SKM-1 (cell line): ENCODE data around the gene LPP.

Source experiments
- DNase-seq: peaks from one replicate; lab custom pipeline; 2025; ENCODE audit not compliant: unreplicated experiment; lab: John Stamatoyannopoulos, UW

Gene LPP

DNA sequence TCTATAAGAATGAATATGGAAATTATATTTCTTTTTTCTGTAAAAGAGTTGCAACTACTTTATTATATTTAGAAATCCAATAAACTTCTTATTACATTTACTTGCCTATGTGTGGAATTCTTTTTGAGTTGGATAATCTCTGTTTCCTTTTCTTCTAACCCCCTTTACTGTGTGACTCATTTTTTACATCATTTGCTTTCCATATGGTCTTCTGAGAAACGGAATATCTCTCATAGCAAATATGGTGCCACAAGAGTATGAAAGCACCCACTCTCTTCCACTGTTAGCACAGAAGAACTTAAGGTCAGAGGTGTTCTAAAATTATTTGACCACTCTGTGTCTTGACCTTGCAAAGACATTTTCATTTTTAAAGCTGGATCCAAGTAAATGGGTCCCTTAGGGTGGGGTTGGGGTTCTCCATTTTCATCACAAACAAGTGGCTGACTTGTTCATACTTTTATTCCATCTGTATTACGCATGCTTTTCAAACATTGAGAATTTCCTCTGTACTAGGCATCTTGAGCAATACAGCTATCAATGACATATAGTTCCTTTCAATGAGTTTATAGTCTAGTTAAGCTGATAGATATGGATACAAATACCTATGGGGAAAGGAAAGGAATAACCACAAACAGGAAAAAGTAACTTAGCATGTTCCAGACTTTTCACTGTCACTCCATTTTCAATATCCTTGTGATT lies 736.8 kb downstream of the LPP start:
- no peak for DNase-seq

- DNase-seq = no peak
These were observed 745.9 kb downstream of the LPP start for GRCh38 chr3:188899881-188900280.

GRCh38 chr3:188900421-188900951 lies 746.5 kb downstream of the LPP start:
- DNase-seq = no peak

DNA sequence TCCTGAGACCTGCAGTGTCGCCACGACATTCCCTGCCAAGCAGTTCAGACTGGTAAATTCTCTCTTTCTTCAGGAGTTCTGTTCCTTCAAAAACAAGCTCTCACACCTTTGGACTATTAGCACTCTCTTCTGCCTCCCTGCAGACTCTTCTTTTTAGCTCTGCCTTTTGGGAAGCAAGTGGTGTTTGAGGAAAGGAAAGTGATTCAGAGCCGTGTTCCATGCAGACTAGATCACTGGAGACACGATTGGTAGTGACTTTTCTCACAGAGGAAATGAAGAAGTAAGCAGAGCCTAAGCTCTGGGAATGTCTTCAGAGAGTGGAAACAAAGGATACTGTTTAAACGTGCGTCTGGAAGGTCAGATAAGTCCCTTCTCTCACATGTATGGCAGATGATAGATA lies 747.2 kb downstream of the LPP start:
- DNase-seq = no peak

DNA sequence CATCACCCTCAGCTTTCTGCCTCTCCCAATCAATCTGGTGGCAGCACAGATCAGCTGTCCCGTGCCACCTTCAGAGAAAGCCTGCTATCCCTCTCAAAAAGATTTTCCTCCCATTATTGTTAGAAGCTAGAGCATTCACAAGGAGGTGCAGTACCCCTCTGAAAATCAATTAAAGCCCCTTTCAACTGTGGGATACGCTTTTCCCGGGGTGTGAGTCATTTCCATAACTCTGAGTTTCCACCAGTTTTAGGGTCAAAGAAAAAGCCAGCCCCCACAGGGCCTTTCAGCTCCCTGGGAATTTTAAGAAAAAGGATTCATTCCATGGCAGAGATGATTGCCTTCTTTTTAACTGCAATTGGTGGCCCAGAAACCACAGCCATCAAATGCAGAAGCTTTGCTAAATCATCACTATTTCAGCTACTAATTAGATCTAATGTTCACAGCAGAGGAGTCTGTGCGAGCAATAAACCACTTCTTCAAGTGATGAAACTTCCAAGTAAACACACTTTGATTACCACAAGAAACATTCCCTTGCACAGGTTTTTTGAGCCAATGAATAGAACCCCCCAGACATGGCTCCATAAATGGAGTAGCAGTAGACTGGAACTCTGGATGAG lies 747.8 kb downstream of the LPP start:
- DNase-seq = no peak

- no peak for DNase-seq
These were observed 750.7 kb downstream of the LPP start for GRCh38 chr3:188904670-188905069.

- DNase-seq = no peak
These were observed 751.6 kb downstream of the LPP start for GRCh38 chr3:188905547-188905946.

DNA sequence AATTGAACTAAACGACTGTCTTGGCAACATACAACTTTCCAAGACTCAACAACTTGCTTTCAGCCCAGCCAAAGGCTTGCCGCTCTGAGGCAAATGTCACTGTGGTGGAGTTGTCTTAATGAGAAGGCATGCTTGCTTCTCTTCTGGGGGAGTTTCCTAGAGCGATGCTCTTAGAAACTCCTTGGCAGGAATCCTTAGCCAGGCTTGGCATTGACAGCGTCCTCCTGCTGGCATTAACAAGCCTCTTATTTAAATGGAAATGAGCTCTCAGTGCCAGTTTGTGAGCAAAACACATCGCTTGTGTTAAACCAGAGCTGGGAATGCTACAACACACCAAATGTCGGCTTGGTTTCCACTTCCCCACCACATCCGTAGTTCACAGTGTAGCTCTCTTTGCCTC lies 752.3 kb downstream of the LPP start:
- DNase-seq = no peak

DNA sequence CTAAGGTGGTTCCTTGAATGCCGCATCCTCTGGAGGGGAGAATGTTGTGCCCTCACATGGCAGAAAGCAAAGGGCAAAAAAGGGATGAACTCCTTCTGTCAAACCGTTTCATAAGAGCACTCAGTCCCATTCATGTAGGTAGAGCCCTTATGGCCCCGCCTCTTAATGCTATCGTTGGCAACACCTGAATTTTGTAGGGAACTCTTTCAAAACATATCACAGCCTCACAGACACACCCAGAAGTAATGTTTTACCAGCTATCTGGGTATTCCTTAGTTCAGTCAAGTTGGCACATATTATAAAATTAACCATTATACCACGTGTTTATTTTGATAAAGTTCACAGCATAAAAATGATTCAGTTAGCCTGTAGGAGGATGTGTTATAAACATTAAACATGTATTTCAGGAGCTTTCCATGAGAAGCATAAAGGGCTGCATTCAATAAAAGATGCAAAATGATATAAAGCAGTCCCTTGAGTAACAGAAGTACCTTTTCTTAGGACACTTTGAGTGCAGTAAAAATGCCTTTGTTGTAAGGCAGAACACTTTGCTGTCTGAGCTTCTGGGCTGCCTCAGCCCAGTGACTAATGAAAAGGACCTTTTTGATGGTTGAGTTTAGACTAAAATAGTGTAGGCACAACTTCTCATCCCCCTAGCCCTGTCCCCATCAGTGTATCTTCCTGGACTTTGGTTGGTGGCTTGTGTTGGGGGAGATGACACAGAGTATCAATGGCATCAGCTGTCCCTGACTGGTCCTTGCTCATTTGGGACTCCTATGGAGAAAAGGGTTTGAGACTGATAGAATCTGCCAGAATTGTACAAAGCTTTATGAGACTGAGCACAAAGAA lies 754.3 kb downstream of the LPP start:
- no peak for DNase-seq

- no peak for DNase-seq
These were observed 757.3 kb downstream of the LPP start for GRCh38 chr3:188911026-188911850.

GRCh38 chr3:188913084-188913483 lies 759.1 kb downstream of the LPP start:
- DNase-seq = no peak

DNA sequence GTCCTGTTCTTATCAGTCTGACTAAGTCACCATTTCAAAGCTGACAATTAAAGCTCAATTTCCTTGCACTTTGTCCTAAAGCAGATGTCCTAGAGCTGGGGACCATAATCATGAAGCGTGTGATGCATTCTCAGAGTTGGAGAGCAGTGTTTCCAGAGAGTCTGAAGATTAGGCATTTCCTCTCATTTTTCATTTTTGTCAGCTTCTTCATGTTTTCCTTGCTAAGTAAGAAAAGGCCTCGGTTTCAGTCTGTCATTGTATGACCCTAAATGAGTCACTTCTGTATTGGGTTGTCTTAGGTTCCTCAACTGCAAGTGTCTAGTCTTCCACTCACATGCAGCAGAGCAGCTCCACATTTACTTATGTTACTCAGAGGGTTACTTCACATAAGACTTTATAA lies 760.6 kb downstream of the LPP start:
- DNase-seq = no peak

DNA sequence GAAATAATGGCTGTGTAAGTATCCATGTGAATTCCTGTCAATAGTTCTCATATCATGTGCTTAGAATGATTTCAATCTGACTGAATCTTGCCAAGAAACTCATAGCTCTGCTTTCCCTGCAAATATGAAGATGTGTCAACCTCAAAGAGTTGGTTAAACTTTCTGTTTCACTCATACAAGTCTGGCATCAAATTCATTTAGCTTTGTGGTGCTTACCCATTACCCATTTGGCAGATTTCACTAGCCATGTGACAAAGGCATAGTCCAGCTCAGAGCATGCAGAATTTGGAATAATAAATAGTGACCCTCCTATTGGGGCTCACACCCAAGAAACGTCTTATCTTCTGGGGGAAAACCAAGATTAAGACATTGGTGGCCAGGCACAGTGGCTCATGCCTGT lies 761.2 kb downstream of the LPP start:
- DNase-seq = no peak

DNA sequence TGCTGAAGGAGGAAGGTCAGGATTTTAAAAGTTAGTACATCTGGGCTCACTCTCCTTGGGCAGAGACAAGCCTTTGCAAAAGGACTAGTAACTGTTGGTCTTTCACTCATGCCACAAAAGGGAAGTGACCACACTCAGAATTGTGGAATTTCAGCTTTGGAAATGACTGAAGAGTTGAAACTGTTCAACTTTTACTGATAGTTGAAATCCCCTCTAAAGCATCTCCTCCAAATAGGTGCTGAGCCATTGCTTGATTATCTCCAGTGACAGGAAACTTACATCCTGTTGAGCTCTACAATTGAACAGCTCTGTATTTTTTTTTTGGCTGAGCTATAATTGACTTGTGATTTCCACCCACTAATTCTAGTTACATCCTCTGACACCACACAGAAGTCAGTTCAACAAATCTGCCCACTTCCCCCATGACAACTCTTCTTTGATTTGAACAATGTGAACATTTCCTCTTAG lies 763.0 kb downstream of the LPP start:
- peak; percentile 47 for DNase-seq

DNA sequence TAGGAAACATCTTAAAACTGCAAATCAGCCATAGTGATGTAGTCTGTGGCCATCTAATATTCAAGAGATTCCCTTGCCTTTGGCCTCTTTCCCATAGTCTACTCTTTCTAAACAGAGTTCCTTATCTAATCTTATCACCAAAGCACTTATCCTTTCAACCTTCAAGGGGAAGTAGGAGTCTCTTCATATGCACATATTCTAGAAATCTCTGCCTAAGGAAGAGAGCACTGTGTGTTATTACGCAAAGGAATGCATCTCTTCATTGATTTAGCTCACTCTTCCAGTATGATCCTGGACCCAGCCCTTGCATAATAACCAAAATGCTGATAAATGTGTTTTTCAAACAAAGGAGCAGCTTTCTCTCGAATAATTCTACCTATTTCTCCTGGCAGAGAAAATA lies 764.1 kb downstream of the LPP start:
- DNase-seq = peak; percentile 17

- DNase-seq = no peak
These were observed 769.7 kb downstream of the LPP start for GRCh38 chr3:188923671-188924070.

- DNase-seq = no peak
These were observed 771.4 kb downstream of the LPP start for GRCh38 chr3:188925376-188925775.

DNA sequence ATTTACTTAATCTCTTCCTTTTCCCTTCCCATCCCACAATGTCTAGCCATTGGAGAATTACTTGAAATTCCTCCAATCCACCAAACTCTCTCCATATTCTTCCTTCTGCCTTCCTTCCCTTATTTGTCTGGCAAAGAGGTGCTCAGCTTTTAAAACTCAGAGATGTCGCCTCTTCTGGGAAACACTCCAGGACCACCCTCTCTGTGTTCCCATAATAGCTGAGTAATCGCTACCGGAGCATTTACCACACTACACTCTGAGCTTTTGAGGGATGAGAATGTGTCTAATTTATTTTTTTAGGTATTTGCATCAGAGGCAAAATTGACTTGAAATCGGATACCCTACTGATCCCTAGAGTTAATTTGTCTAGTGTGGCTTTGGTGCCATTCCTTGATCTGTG lies 772.2 kb downstream of the LPP start:
- no peak for DNase-seq

DNA sequence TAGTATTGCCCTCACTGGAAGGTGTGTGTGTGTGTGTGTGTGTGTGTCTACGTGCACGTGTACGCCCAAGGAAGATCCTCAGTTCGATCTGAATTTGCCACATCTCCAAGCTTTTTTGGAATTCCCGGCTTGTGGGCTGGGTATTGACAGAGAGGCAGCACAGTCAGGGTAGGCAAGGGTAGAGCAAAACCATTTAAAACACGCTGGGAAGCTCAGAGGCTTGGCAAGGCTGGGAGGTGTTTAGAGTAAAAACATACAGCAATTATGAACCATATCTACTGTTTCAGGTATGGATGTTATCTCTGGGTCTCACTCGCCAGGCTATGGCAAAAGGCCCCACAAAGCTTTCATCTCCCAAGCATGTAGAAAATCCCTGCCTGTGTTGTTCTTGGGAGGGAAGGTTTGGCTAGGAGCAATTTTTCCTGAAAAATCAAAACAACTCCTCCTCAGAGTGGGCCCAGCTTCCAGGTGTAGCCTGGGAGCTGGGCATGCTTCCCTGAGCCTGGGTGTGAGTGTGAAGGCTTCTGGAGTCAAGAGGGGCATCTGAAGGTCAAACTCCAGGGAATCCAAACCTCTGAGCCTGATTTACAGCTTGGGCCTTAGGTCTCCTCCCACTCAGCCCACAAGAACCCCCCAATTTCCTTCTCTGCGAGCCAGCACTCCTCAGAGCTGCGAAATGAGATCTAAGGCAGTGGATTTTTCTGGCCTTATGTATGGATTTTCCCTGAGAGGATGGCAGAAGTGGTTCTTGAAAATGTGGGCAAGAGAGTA lies 773.0 kb downstream of the LPP start:
- DNase-seq = no peak

DNA sequence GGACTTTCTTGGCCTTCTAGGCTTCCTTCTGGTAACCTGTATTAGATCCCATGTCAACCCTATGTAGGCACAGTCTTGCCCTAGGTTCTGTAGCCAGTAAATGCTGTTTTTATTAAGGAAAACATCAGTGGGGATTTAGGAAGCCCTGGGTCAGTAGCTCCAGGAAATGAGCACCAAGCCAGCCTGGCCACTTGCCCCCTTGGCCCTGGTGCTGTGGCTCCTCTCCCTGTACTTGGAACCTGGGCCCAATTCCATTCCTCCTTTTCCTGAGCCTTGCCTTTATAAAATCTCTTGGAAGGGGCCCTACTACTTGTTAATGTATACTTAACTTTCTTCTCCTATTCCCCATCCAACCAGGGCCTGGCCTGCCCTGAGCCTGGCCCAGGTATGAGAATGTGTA lies 774.0 kb downstream of the LPP start:
- no peak for DNase-seq
